ENCODE measurements around the gene ZNF655. TPM values are rescaled to one million over a fixed set of nuclear protein-coding genes. Genes with fewer than 3 reads are reported as not detected.

Gene ZNF655
- total RNA-seq, 6 donors from 2014 or later, result 57.3 to 202 (median 137) TPM

DNA sequence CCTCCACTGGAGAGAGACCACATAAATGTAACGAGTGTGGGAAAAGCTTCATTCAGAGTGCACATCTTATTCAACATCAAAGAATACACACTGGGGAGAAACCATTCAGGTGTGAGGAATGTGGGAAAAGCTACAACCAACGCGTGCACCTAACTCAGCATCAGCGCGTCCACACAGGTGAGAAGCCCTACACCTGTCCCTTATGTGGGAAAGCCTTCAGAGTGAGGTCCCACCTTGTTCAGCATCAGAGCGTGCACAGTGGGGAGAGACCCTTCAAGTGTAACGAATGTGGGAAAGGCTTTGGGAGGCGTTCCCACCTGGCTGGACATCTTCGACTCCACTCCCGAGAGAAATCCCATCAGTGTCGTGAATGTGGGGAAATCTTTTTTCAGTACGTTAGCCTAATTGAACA lies 27.1 kb upstream of the ZNF655 start:
- peaks cover 18 to 63% (median 47%) of the 10 kb centered on the region in 4 donors for H3K36me3 ChIP-seq
- no peak for DNase-seq
- ATAC-seq (ENCODE audit: low FRiP score in 2 of 2), result no peak
- H3K27me3 ChIP-seq, result no peaks in the 10 kb centered on the region
- no peaks in the 10 kb centered on the region for H3K4me1 ChIP-seq
- WGBS, 2 donors, result 91 to 98% methylated on average over 12 of the region's 12 CpGs
- peaks cover 22 to 71% (median 50%) of the 10 kb centered on the region in 4 donors for H3K9me3 ChIP-seq
- H3K27ac ChIP-seq, result no peak overlapping the region
- no peak for TF ChIP-seq POLR2A (IDR thresholded peaks at IDR 0.05)
- TF ChIP-seq EP300 (IDR thresholded peaks at IDR 0.05), result no peak
- TF ChIP-seq POLR2AphosphoS5 (IDR thresholded peaks at IDR 0.05), result no peak
- H3K4me3 ChIP-seq, result no peak overlapping the region

DNA sequence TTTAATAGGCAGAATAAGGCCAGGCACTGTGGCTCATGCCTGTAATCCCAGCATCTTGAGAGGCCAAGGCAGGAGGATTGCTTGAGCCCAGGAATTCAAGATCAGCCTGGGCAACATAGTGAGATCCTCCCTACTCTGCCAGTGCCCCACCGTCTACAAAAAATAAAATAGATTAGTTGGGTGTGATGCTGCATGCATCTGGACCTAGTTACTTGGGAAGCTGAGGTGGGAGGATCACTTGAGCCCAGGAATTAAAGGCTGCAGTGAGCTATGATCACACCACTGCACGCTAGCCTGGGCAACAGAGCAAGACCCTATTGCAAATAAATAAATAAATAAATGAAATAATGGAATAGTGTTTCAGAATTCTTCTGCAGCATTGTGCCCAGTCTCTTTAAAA lies 22.8 kb upstream of the ZNF655 start:
- no peak overlapping the region for H3K27ac ChIP-seq
- no peak overlapping the region for H3K4me3 ChIP-seq
- H3K27me3 ChIP-seq, result no peaks in the 10 kb centered on the region
- 94 to 96% methylated on average over 2 of the region's 2 CpGs for WGBS, 2 donors
- TF ChIP-seq EP300 (IDR thresholded peaks at IDR 0.05) (no peak), POLR2AphosphoS5 (IDR thresholded peaks at IDR 0.05) (no peak), POLR2A (IDR thresholded peaks at IDR 0.05) (no peak)
- TF ChIP-seq, protein P1, sequence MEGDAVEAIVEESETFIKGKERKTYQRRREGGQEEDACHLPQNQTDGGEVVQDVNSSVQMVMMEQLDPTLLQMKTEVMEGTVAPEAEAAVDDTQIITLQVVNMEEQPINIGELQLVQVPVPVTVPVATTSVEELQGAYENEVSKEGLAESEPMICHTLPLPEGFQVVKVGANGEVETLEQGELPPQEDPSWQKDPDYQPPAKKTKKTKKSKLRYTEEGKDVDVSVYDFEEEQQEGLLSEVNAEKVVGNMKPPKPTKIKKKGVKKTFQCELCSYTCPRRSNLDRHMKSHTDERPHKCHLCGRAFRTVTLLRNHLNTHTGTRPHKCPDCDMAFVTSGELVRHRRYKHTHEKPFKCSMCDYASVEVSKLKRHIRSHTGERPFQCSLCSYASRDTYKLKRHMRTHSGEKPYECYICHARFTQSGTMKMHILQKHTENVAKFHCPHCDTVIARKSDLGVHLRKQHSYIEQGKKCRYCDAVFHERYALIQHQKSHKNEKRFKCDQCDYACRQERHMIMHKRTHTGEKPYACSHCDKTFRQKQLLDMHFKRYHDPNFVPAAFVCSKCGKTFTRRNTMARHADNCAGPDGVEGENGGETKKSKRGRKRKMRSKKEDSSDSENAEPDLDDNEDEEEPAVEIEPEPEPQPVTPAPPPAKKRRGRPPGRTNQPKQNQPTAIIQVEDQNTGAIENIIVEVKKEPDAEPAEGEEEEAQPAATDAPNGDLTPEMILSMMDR (IDR thresholded peaks at IDR 0.05), result no peak
- DNase-seq (no peak), ATAC-seq (ENCODE audit: low FRiP score in 2 of 2) (no peak)
- H3K36me3 ChIP-seq, result peaks cover 8 to 22% (median 20%) of the 10 kb centered on the region in 4 donors
- H3K4me1 ChIP-seq, result no peaks in the 10 kb centered on the region
- peaks cover 24 to 69% (median 50%) of the 10 kb centered on the region in 4 donors for H3K9me3 ChIP-seq

DNA sequence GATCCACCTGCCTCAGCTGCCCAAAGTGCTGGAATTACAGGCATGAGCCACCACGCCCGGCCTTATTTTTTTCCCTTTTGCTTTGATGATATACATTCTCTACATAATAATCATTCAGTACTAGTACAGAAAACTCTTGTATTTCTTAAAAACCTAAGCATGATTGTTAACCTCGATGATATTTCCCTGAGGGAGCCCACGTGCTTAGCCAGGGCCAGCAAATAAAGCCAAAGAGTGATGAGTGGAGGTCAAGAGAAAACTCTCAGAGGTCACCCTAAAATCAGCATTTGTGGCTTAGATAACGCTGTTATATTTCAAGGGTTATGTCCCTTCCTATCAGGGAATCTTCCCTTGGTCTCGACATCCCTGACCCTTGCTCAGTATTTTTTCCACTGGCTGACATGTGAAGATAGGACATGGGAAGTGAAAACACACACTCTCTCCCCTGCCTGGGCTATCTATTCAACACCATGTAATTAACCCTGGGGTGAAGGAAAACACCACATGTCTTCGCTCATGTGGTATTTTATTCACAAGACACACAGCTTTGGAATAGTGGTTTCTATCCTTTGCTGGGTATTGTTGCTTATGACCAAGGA lies 19.1 kb upstream of the ZNF655 start:
- peaks cover 0 to 3% (median 0%) of the 10 kb centered on the region in 4 donors for H3K36me3 ChIP-seq
- H3K4me3 ChIP-seq, result no peak overlapping the region
- 77 to 89% methylated on average over 7 of the region's 7 CpGs for WGBS, 2 donors
- no peaks in the 10 kb centered on the region for H3K4me1 ChIP-seq
- TF ChIP-seq POLR2AphosphoS5 (IDR thresholded peaks at IDR 0.05) (no peak), POLR2A (IDR thresholded peaks at IDR 0.05) (no peak), EP300 (IDR thresholded peaks at IDR 0.05) (no peak)
- TF ChIP-seq, protein P1 (IDR thresholded peaks at IDR 0.05), result no peak
- no peak for ATAC-seq (ENCODE audit: low FRiP score in 2 of 2)
- no peak overlapping the region for H3K27ac ChIP-seq
- H3K9me3 ChIP-seq, result peaks cover 5 to 52% (median 35%) of the 10 kb centered on the region in 4 donors
- DNase-seq, result no peak
- no peaks in the 10 kb centered on the region for H3K27me3 ChIP-seq

DNA sequence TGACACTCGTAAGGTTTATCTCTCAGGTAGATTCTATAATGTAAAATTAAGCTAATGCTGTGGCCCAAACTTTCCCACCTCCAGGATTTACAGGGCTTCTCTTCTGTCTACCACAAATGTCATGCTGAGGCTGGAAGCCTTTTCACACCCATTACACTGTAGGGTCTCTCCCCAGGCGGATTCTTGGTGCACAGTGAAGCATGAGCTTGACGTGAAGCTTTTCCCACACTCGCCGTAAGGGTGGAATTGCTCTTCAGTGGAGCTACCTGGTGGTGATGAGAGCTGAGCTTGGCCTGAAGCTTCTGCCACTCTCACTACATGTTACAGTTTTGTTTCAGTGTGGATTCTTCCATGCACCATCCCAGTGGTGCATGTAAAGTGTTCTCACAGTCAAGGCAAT lies 17.9 kb upstream of the ZNF655 start:
- Histone ChIP-seq H3K9me3 (peaks cover 5 to 46% (median 33%) of the 10 kb centered on the region in 4 donors), H3K27ac (no peak overlapping the region), H3K4me1 (no peaks in the 10 kb centered on the region), H3K4me3 (no peak overlapping the region), H3K36me3 (peaks cover 0 to 3% (median 0%) of the 10 kb centered on the region in 4 donors), H3K27me3 (no peaks in the 10 kb centered on the region)
- ATAC-seq (ENCODE audit: low FRiP score in 2 of 2) (no peak), DNase-seq (no peak)
- TF ChIP-seq, protein P1 (IDR thresholded peaks at IDR 0.05), result no peak
- TF ChIP-seq POLR2A (IDR thresholded peaks at IDR 0.05) (no peak), EP300 (IDR thresholded peaks at IDR 0.05) (no peak), POLR2AphosphoS5 (IDR thresholded peaks at IDR 0.05) (no peak)
- WGBS, 2 donors, result 92 to 93% methylated on average over 5 of the region's 5 CpGs

DNA sequence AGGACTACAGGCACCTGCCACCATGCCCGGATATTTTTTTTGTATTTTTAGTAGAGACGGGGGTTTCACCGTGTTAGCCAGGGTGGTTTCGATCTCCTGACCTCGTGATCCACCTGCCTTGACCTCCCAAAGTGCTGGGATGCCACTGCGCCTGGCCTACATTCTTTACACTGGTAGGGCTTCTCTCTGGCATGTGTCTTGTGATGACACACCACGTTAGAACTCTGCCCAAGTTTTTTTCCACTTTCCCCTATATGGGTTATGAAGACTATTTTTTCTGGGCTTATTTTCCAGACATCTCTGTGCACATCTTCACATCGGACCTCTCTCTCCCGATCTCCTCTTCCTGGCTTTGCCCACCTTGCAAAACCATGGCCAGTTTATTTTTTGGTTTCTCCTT lies 17.2 kb upstream of the ZNF655 start:
- WGBS, 2 donors, result 89 to 95% methylated on average over 9 of the region's 9 CpGs
- ATAC-seq (ENCODE audit: low FRiP score in 2 of 2) (no peak), DNase-seq (no peak)
- Histone ChIP-seq H3K4me3 (no peak overlapping the region), H3K36me3 (peaks cover 0 to 3% (median 0%) of the 10 kb centered on the region in 4 donors), H3K27me3 (no peaks in the 10 kb centered on the region), H3K27ac (no peak overlapping the region), H3K9me3 (peaks cover 5 to 46% (median 32%) of the 10 kb centered on the region in 4 donors), H3K4me1 (no peaks in the 10 kb centered on the region)
- TF ChIP-seq, protein P1 (IDR thresholded peaks at IDR 0.05), result no peak
- no peak for TF ChIP-seq EP300 (IDR thresholded peaks at IDR 0.05)
- no peak for TF ChIP-seq POLR2A (IDR thresholded peaks at IDR 0.05)
- TF ChIP-seq POLR2AphosphoS5 (IDR thresholded peaks at IDR 0.05), result no peak
